ENCODE measurements around the gene AGK.

DNA sequence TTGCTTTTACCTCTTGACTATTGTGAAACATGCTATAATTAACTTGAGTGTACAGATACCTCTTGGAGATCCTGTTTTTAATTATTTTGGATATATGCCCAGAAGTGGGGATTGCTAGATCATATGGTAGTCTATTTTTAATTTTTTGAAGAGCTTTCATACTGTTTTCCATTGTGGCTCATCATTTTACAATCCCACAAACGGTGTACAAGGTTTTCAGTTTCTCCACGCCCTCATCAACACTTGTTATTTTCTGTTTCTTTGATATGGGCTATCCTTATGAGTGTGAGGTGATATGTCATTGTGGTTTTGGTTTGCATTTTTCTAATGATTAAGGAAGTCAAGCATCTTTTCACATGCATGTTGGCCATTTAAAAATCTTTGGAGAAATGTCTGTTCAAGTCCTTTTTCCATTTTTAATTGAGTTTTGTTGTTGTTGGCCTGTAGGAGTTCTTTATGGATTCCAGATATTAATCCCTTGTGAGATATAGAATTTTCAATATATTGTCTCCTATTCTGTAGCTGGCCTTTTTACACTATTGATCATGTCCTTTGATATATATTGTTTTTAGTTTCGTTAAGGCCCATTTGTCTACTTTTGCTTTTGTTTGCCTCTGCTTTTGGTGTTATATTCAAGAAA, 7.5 kb downstream of the AGK start:
- TF ChIP-seq POLR2A (IDR thresholded peaks at IDR 0.05) (no peak), EP300 (IDR thresholded peaks at IDR 0.05) (no peak)
- TF ChIP-seq, protein P1, sequence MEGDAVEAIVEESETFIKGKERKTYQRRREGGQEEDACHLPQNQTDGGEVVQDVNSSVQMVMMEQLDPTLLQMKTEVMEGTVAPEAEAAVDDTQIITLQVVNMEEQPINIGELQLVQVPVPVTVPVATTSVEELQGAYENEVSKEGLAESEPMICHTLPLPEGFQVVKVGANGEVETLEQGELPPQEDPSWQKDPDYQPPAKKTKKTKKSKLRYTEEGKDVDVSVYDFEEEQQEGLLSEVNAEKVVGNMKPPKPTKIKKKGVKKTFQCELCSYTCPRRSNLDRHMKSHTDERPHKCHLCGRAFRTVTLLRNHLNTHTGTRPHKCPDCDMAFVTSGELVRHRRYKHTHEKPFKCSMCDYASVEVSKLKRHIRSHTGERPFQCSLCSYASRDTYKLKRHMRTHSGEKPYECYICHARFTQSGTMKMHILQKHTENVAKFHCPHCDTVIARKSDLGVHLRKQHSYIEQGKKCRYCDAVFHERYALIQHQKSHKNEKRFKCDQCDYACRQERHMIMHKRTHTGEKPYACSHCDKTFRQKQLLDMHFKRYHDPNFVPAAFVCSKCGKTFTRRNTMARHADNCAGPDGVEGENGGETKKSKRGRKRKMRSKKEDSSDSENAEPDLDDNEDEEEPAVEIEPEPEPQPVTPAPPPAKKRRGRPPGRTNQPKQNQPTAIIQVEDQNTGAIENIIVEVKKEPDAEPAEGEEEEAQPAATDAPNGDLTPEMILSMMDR (IDR thresholded peaks at IDR 0.05), result no peak
